C4-2B (cell line): ENCODE measurements around the gene EPB41L4B.

Experiments used
- ZFX ChIP-seq: fragments of 450-650 bp; IDR thresholded peaks from 2 replicates; pipeline ENCODE4 v1.6.1; 2017
- TF ChIP-seq, protein P1 (sequence below): fragments of 450-650 bp; conservative IDR thresholded peaks from 2 replicates; pipeline ENCODE4 v1.5.1; 2017; ENCODE audit warnings: mild to moderate bottlenecking

DNA sequence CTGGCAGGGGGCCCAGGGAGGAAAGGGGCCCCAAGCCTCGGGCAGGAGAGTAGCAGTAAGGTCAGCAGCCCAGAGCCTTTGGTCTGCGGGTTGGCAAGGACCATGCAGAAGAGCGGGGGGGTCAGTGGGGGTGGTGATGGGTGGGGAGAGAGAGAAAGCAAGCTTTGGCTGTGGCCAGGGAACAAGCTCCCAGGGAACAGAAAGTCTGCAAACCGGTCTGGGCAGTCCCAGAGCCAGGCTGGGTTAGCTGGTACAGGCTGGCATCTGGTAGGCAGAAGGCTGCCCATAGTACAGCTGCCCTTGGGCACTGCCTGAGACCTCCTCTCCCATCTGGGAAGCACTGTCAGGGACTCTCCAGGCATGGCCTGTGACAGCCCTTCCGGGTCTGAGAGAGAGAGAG lies 10.5 kb upstream of the EPB41L4B start:
- TF ChIP-seq, protein P1, sequence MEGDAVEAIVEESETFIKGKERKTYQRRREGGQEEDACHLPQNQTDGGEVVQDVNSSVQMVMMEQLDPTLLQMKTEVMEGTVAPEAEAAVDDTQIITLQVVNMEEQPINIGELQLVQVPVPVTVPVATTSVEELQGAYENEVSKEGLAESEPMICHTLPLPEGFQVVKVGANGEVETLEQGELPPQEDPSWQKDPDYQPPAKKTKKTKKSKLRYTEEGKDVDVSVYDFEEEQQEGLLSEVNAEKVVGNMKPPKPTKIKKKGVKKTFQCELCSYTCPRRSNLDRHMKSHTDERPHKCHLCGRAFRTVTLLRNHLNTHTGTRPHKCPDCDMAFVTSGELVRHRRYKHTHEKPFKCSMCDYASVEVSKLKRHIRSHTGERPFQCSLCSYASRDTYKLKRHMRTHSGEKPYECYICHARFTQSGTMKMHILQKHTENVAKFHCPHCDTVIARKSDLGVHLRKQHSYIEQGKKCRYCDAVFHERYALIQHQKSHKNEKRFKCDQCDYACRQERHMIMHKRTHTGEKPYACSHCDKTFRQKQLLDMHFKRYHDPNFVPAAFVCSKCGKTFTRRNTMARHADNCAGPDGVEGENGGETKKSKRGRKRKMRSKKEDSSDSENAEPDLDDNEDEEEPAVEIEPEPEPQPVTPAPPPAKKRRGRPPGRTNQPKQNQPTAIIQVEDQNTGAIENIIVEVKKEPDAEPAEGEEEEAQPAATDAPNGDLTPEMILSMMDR, result no peak
- no peak for TF ChIP-seq ZFX
